Astrocyte of the cerebellum (primary cell): ENCODE results near the gene CDC42BPA.

ENCODE experiments used
- DNase-seq: peaks from one replicate; pipeline ENCODE4 v3.0.0-alpha.2; 2011; ENCODE audit warnings: low read depth
- H3K4me3 ChIP-seq: 2 replicates; pipeline ENCODE4 v1.5.1; 2011; ENCODE audit warnings: mild to moderate bottlenecking, low read depth, low read length, moderate library complexity
- in situ Hi-C: cut with HindIII; loops from 2 replicates; pipeline ENCODE4 v1.10.0; 2017; ENCODE audit warnings: low sequenced_read_pairs
- TF ChIP-seq, protein P1 (sequence below): IDR thresholded peaks from 2 replicates; pipeline ENCODE4 v1.5.1; 2012; ENCODE audit warnings: low read length, low read depth, moderate library complexity, mild to moderate bottlenecking; ENCODE audit errors: missing control alignments

The CDC42BPA gene

DNA sequence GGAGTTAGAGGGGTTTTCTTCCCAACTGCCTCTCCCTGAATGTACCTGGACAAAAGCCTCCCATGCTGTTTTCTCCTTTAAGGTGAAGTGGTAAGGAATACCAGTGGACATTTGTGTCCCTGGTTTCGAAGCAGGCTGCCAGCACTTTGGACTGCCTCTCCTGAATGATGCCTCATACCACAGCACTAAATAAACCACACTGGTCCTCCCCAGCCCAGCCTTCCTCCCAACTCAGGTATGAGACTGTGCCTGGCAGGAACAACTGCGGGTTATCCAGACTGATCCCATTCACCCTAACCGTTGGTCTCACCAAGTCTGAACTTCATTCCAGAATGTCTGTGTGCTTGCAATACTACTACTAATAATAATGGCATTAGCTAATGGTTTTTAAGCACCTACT lies 368.9 kb downstream of the CDC42BPA start:
- no peak for DNase-seq
- H3K4me3 ChIP-seq, result no peak overlapping the region
- in situ Hi-C loops, result no loop called here
- TF ChIP-seq, protein P1, sequence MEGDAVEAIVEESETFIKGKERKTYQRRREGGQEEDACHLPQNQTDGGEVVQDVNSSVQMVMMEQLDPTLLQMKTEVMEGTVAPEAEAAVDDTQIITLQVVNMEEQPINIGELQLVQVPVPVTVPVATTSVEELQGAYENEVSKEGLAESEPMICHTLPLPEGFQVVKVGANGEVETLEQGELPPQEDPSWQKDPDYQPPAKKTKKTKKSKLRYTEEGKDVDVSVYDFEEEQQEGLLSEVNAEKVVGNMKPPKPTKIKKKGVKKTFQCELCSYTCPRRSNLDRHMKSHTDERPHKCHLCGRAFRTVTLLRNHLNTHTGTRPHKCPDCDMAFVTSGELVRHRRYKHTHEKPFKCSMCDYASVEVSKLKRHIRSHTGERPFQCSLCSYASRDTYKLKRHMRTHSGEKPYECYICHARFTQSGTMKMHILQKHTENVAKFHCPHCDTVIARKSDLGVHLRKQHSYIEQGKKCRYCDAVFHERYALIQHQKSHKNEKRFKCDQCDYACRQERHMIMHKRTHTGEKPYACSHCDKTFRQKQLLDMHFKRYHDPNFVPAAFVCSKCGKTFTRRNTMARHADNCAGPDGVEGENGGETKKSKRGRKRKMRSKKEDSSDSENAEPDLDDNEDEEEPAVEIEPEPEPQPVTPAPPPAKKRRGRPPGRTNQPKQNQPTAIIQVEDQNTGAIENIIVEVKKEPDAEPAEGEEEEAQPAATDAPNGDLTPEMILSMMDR, result no peak

DNA sequence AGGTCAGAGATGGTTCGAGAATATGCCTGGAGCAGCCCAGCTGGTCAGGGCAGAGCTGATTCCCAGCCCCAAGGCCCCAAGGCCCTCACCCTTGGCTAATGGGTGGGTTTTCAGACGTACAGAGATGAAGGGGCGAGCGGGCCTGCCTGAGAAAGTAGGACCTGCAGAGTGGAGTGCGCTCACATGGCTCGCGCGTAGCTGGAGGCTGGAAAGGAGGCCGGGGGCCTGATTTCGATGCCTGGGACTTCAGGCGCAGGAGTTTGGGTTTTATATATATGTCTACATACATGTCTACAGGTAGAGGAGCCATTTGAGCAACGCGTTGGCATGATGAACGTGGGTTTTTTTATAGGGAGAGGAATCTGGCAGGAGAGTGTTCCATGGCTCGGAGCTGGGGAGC lies 369.3 kb downstream of the CDC42BPA start:
- no peak for DNase-seq
- in situ Hi-C loops, result no loop called here
- H3K4me3 ChIP-seq, result no peak overlapping the region
- TF ChIP-seq, protein P1, result no peak

DNA sequence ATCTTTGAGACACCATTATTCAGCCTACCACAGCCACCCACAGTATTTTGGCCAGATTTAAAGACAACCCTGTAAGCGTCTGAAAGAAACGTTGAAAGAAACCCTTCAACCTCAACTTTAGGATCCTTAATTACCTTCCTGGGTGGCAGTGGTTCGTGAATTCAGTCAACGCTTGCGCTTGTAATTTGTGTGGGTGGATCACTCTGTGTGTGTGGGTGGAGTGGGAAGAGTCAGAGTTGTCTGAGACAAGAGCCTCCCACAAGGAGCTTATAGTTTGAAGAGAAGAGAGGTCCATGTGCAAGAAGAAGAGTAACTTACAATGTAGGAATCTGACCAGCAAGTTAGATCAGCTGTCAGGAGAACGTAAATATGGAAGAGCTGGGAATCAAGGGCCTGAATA lies 369.8 kb downstream of the CDC42BPA start:
- TF ChIP-seq, protein P1, result no peak
- H3K4me3 ChIP-seq, result no peak overlapping the region
- in situ Hi-C loops, result no loop called here
- no peak for DNase-seq

DNA sequence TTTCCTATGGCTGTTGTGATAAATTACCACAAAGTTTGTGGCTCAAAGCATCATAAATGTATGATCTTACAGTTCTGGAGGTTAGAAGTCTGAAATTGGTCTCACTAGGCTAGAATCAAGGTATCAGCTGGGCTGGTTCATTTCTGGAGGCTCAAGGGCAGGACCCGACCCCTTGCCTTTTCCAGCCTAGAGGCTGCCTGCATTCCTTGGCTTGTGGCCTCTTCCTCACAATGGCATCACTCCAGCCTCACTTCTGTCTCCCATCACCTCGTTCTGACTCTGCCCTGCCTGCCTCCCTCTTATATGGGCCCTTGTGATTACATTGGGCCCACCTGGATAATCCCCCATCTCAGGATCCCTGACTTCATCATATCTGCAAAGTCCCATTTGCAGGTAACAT lies 370.2 kb downstream of the CDC42BPA start:
- no peak for DNase-seq
- in situ Hi-C loops, result no loop called here
- TF ChIP-seq, protein P1, result no peak
- H3K4me3 ChIP-seq, result no peak overlapping the region

DNA sequence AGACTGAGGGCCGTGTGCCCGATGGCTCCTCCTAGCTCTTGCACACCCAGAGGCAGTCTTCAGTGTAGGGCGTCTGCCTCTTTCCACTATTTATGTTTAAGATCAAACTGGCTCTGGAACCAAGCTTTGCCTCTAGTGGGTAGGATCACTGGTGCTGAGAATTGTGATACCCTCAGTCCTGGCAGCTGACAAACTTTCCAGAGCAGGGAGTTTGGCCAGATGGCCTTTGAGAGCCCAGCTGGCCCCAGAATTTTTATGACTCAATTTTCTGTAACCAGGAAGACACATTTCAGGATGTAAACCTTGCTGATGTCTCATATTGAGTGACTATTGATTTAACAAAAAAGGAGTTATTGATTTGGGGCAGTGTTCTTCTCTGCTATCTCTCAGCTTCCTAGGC lies 371.5 kb downstream of the CDC42BPA start:
- in situ Hi-C loops, result no loop called here

DNA sequence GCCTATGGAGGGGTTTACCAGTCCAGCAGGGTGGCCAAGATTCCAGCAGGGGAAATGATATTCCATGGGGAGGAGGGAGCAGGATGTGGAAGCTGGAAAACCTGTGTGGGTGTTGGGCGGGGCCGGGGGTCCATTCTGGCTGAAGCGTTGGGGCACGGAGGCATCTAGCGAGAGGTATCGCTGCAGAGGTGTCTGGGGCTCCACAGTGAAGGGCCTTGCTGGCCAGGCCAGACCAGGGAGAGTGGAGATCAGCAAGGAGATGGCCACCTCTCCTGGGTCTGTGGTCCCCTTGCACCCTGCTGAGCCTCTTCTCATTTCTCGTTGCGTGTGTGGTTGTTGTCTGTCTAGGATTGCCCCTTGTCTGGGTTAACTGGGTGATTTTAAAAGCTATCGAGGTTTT lies 372.0 kb downstream of the CDC42BPA start:
- no peak for DNase-seq
- in situ Hi-C loops, result no loop called here
- TF ChIP-seq, protein P1, result no peak

More for the DNA sequence above, 371.5 kb downstream of the CDC42BPA start:
- no peak for DNase-seq
- TF ChIP-seq, protein P1, result no peak
- no peak overlapping the region for H3K4me3 ChIP-seq

DNA sequence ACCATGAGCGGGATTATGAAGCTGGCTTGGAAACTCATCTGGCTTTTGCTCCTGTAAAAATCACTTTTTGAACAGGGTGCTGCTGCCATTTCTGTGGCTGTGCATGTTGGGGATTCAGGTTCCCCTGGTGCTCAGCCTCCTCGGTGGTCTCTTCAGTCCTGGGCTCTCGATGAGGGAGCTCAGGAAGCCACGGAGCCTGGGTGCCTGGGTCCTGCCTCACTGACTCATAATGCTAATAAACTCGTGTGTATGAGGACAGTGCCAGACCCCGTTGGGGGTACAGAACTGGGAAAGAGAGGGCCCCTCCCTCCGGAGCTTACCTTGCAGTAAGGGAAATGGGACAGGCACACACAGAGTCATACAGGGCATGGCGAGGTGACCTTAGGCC lies 372.4 kb downstream of the CDC42BPA start:
- TF ChIP-seq, protein P1, result no peak
- no peak overlapping the region for H3K4me3 ChIP-seq
- in situ Hi-C loops, result no loop called here
- no peak for DNase-seq

More for the DNA sequence above, 372.0 kb downstream of the CDC42BPA start:
- no peak overlapping the region for H3K4me3 ChIP-seq
